BE2C (cell line): ENCODE measurements around the gene SNX10.
A peak's percentile ranks its signal among the peaks of the same experiment; 100 is the strongest.

Experiments
- DNase-seq: peaks from one replicate; pipeline ENCODE4 v3.0.0-alpha.2; 2020
- H3K27me3 ChIP-seq: fragments of 250-450 bp; sonication (Bioruptor Pico); 2 replicates; pipeline ENCODE4 v1.5.1; 2020; ENCODE audit warnings: mild to moderate bottlenecking
- H3K36me3 ChIP-seq: fragments of 250-450 bp; sonication (Bioruptor Pico); 2 replicates; pipeline ENCODE4 v1.5.1; 2020; ENCODE audit warnings: mild to moderate bottlenecking
- H3K4me1 ChIP-seq: fragments of 250-450 bp; sonication (Bioruptor Pico); 2 replicates; pipeline ENCODE4 v1.5.1; 2020
- H3K4me3 ChIP-seq: 2 replicates; pipeline ENCODE4 v1.5.1; 2011; ENCODE audit warnings: low read depth, low read length
- H3K9me3 ChIP-seq: fragments of 250-450 bp; sonication (Bioruptor Pico); 2 replicates; pipeline ENCODE4 v1.5.1; 2020
- CTCF ChIP-seq: IDR thresholded peaks from 2 replicates; pipeline ENCODE4 v1.5.1; 2012; ENCODE audit warnings: mild to moderate bottlenecking, low read depth, low read length

The SNX10 gene

GRCh38 chr7:26345202-26345601 is 53.5 kb downstream of the SNX10 start:
- Histone ChIP-seq H3K36me3 (no peaks in the 10 kb centered on the region), H3K9me3 (no peaks in the 10 kb centered on the region), H3K4me1 (no peaks in the 10 kb centered on the region), H3K27me3 (peaks cover 11% of the 10 kb centered on the region; the same call in 1 of the 2 replicates), H3K4me3 (no peak overlapping the region)
- no peak for DNase-seq
- no peak for TF ChIP-seq CTCF

GRCh38 chr7:26345837-26346236 is 54.2 kb downstream of the SNX10 start:
- peaks cover 11% of the 10 kb centered on the region; the same call in 1 of the 2 replicates for H3K27me3 ChIP-seq
- H3K4me1 ChIP-seq: no peaks in the 10 kb centered on the region
- H3K9me3 ChIP-seq: no peaks in the 10 kb centered on the region
- DNase-seq: no peak
- TF ChIP-seq CTCF: 0 out of 2 replicates have a peak, but pooled peaks have one; percentile 15
- H3K36me3 ChIP-seq: no peaks in the 10 kb centered on the region
- H3K4me3 ChIP-seq: no peak overlapping the region

- no peak for DNase-seq
- no peak overlapping the region for H3K4me3 ChIP-seq
- H3K9me3 ChIP-seq: no peaks in the 10 kb centered on the region
- H3K27me3 ChIP-seq: peaks cover 18% of the 10 kb centered on the region
- H3K4me1 ChIP-seq: no peaks in the 10 kb centered on the region
- H3K36me3 ChIP-seq: no peaks in the 10 kb centered on the region
- no peak for TF ChIP-seq CTCF
These were observed 55.0 kb downstream of the SNX10 start for GRCh38 chr7:26346611-26347203.

GRCh38 chr7:26348234-26348851 is 56.7 kb downstream of the SNX10 start:
- H3K4me1 ChIP-seq: no peaks in the 10 kb centered on the region
- H3K27me3 ChIP-seq: peaks cover 30% of the 10 kb centered on the region
- TF ChIP-seq CTCF: no peak
- no peak for DNase-seq
- no peak overlapping the region for H3K4me3 ChIP-seq
- no peaks in the 10 kb centered on the region for H3K36me3 ChIP-seq
- H3K9me3 ChIP-seq: no peaks in the 10 kb centered on the region

GRCh38 chr7:26349005-26349915 is 57.6 kb downstream of the SNX10 start:
- H3K4me1 ChIP-seq: no peaks in the 10 kb centered on the region
- no peak for TF ChIP-seq CTCF
- H3K27me3 ChIP-seq: peaks cover 37% of the 10 kb centered on the region
- H3K36me3 ChIP-seq: no peaks in the 10 kb centered on the region
- DNase-seq: no peak
- H3K4me3 ChIP-seq: no peak overlapping the region
- H3K9me3 ChIP-seq: no peaks in the 10 kb centered on the region
